ENCODE measurements around the gene HUS1. TPM values are rescaled to one million over a fixed set of nuclear protein-coding genes. Genes with fewer than 3 reads are reported as not detected.
"Not testable (repeated sequence)": the region's sequence is repeated elsewhere in the genome, so short reads cannot be mapped to it uniquely, and the experiment has no call there.

The HUS1 gene
- total and polyA plus RNA-seq, 8 donors, result 22.8 to 38.7 (median 29.1) TPM

DNA sequence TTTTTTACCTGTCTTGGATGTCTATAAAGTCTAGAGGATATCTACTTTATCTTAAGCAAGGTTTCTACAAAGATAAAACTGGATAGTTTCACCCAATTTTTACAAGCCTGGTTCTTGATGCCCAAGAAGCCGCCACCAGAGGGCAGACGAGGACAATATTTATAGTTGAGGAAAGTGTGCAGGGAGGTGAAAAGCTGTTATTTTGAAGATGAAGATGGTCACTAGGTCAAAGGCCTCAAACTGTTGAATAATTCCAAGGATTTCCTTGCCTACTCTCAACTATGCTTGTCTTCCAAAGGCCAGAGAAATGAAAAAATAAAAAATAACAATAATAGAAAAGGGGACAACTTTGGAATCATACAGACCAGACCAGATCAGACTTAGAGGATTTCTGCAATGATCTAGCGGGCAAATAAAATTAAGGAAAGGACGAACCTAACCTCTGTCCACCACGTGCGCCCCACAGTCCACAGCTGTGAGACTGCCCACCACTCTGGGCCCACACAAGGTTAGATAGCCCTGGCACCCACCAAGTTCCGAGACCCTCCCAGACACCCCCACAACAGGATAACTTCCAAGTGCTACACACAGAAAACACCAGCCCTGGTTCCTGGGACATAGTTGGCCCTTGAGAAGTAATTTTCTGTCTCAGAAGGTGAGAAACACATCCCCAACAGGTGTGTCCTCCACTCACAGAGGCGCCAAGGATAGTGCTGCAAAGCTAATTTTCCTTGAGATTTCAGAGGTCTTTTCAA, 34.0 kb downstream of the HUS1 start:
- no peaks in the 10 kb centered on the region for H3K36me3 ChIP-seq
- peak; percentile 74 for ATAC-seq
- no peaks in the 10 kb centered on the region for H3K27me3 ChIP-seq
- no peak overlapping the region for H3K27ac ChIP-seq
- H3K4me3 ChIP-seq, result no peak overlapping the region
- no peaks in the 10 kb centered on the region for H3K9me3 ChIP-seq
- H3K4me1 ChIP-seq, result peaks cover 15 to 34% of the 10 kb centered on the region in 2 donors
- intact Hi-C loops (cut with DNase I), result loop anchor here in 1 of 2 donors (5.0 kb wide), 1 partner anchor 167 kb away; no protein-coding TSS in a partner anchor
- TF ChIP-seq, protein P1, sequence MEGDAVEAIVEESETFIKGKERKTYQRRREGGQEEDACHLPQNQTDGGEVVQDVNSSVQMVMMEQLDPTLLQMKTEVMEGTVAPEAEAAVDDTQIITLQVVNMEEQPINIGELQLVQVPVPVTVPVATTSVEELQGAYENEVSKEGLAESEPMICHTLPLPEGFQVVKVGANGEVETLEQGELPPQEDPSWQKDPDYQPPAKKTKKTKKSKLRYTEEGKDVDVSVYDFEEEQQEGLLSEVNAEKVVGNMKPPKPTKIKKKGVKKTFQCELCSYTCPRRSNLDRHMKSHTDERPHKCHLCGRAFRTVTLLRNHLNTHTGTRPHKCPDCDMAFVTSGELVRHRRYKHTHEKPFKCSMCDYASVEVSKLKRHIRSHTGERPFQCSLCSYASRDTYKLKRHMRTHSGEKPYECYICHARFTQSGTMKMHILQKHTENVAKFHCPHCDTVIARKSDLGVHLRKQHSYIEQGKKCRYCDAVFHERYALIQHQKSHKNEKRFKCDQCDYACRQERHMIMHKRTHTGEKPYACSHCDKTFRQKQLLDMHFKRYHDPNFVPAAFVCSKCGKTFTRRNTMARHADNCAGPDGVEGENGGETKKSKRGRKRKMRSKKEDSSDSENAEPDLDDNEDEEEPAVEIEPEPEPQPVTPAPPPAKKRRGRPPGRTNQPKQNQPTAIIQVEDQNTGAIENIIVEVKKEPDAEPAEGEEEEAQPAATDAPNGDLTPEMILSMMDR (IDR thresholded peaks at IDR 0.05), result peak; percentile 62 to 83
- DNase-seq, result peak in 3 of 4 donors; percentile 45 to 72 (median 71)

DNA sequence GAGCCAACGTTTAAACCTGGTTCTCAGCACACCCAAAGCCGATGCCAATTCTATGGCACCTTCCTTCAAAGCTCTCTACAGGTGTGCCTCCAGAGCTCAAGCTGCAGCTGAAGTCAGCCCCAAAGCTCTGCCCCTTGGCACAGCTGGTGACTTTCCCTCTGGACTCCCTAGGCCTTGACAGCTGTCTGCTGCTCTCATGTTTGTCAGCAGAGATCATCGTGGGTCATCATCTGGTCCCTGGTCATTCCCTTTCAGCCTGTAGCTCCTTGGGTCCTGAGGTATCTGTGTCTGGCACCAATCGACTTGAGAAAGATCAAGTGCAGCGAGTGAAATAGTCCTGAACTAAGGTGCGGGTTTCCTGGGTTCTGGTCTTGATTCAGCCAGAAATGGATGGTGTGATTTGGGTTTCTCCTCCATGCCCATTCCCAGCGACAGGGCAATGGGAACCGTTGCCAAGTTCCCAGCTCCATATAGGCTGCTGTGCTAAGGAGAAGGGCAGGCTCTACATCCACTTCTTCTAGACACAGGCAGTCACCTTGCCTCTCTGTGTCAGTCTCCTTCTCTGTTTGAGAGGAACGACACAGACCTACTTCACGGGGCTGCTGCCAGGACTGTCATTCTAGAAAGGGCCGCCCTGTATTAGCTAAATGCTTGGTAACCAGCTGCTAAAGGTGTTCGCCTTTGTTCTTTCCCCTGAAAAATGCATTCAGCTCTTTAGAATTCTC, 34.7 kb downstream of the HUS1 start:
- H3K9me3 ChIP-seq, result no peaks in the 10 kb centered on the region
- TF ChIP-seq, protein P1 (IDR thresholded peaks at IDR 0.05), result no peak
- no peaks in the 10 kb centered on the region for H3K27me3 ChIP-seq
- H3K4me1 ChIP-seq, result peaks cover 15 to 41% of the 10 kb centered on the region in 2 donors
- peak overlapping the region in 1 of 2 donors; percentile 3 for H3K27ac ChIP-seq
- DNase-seq (no peak), ATAC-seq (no peak)
- intact Hi-C loops (cut with DNase I), result loop anchor here in 1 of 2 donors (5.0 kb wide), 1 partner anchor 168 kb away; no protein-coding TSS in a partner anchor
- H3K4me3 ChIP-seq, result no peak overlapping the region
- H3K36me3 ChIP-seq, result no peaks in the 10 kb centered on the region

DNA sequence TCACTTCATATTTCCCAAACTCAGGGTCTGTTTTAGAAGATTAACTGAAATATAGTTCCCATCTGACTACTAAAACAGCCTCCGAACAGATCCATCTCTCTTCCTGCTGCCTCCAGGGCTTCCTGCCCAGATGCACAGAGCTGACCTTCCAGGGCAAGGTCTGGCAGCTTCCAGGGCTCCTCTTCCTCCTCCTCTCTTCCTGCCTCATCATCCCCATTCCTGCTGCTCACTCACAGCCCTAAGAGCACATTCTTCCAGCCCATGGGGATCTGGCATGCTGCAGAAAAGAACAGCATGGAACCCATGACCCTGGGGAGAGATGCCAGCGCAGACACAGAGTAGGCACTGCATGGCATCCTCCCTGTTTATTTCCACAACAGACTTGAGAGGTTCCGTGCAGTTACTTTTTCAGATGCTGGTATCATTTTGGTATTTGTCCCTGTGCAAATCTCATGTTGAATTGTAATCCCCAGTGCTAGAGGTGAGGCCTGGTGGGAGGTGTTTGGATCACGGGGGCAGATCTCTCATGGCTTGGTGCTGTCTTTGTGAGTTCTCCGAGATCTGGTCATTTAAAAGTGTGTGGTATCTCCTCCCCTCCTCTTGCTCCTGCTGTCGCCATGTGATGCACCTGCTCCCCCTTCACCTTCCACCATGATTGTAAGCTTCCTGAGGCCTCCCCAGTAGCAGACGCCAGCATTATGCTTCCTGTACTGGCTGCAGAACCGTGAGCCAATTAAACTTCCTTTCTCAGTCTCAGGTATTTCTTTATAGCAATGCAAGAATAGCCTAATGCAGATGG, 35.5 kb downstream of the HUS1 start:
- ATAC-seq, result no peak
- TF ChIP-seq, protein P1 (IDR thresholded peaks at IDR 0.05), result no peak
- Histone ChIP-seq H3K36me3 (no peaks in the 10 kb centered on the region), H3K4me1 (peaks cover 15 to 41% of the 10 kb centered on the region in 2 donors), H3K27me3 (no peaks in the 10 kb centered on the region), H3K4me3 (no peak overlapping the region), H3K9me3 (no peaks in the 10 kb centered on the region), H3K27ac (peak overlapping the region in 1 of 2 donors; percentile 26)
- intact Hi-C loops (cut with DNase I), result no loop called here
- no peak for DNase-seq

DNA sequence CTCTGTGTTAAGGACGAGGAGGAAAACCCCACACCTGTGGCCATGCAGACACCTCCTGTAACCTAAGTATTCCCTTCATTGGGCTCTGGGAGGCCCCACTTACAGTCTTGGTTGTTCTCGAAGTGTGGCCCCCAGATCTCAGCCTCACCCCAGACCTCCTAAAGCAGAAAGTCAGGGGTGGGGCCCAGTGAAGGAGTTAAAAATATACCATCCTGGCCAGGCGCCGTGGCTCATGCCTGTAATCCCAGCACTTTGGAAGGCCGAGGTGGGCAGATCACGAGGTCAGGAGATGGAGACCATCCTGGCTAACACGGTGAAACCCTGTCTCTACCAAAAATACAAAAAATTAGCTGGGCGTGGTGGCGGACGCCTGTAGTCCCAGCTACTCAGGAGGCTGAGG, 36.8 kb downstream of the HUS1 start:
- peaks cover 15 to 41% of the 10 kb centered on the region in 2 donors for H3K4me1 ChIP-seq
- H3K27ac ChIP-seq; H3K9me3 ChIP-seq; ATAC-seq; DNase-seq; H3K27me3 ChIP-seq; H3K36me3 ChIP-seq; intact Hi-C loops (cut with DNase I); H3K4me3 ChIP-seq: not testable (repeated sequence)

DNA sequence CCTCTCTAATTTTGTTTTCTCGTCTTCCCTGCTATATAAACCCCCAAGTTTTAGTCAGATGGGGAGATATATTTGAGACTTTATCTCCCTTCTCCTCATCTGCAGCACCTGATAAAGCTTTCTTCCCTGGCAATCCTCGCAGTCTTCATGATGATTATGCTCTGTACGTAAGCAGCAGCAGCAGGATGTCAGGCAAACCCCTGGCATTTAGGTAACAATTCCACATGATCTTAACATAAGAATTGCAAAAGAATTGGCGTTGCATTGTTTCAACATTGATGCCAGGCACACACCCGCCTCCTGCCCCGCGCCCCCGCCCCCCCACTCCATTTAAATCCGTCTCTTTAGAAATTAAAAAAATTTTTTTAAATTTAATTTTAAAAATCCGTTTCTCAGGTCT, 37.3 kb downstream of the HUS1 start:
- ATAC-seq, result no peak
- DNase-seq, result no peak
- Histone ChIP-seq H3K4me1 (peaks cover 15 to 41% of the 10 kb centered on the region in 2 donors), H3K9me3 (no peaks in the 10 kb centered on the region), H3K4me3 (no peak overlapping the region), H3K36me3 (no peaks in the 10 kb centered on the region), H3K27ac (peak overlapping the region in 1 of 2 donors; percentile 84), H3K27me3 (no peaks in the 10 kb centered on the region)
- intact Hi-C loops (cut with DNase I), result no loop called here
- TF ChIP-seq, protein P1 (IDR thresholded peaks at IDR 0.05), result no peak
